Neural progenitor cell (in vitro differentiated cells): ENCODE measurements around the gene AIF1.

ENCODE experiments used
- EZH2 ChIP-seq: fragments of 200-600 bp; sonication (generic); IDR thresholded peaks from 2 replicates; pipeline ENCODE4 v1.6.1; 2017; ENCODE audit warnings: antibody characterized with exemption, mild to moderate bottlenecking, moderate library complexity
- EZH2phosphoT487 ChIP-seq: fragments of 200-600 bp; sonication (generic); IDR thresholded peaks from 2 replicates; pipeline ENCODE4 v1.6.1; 2017; ENCODE audit warnings: antibody characterized with exemption
- TF ChIP-seq, protein P1 (sequence below): fragments of 200-600 bp; sonication (generic); IDR thresholded peaks from 2 replicates; pipeline ENCODE4 v1.5.1; 2017; ENCODE audit warnings: antibody characterized with exemption, mild to moderate bottlenecking

DNA sequence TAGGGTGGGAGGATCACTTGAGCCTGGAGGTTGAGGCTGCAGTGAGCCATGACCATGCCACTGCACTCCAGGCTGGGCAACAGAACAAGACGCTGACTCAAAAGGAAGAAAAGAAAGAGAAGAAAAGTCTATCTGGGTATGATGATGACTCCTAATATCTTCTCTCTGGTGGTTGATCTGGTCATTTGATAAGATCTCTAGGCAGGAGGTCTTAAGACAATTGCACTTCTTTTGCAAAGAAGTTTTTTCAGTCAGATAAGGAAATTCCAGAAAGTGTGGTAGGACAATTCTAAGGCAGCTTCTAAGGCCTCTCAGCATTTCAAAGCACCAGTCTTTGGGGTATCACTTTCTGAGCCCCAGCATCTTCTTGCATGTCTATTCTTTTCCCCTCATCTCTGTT lies 7.7 kb upstream of the AIF1 start:
- TF ChIP-seq, protein P1, sequence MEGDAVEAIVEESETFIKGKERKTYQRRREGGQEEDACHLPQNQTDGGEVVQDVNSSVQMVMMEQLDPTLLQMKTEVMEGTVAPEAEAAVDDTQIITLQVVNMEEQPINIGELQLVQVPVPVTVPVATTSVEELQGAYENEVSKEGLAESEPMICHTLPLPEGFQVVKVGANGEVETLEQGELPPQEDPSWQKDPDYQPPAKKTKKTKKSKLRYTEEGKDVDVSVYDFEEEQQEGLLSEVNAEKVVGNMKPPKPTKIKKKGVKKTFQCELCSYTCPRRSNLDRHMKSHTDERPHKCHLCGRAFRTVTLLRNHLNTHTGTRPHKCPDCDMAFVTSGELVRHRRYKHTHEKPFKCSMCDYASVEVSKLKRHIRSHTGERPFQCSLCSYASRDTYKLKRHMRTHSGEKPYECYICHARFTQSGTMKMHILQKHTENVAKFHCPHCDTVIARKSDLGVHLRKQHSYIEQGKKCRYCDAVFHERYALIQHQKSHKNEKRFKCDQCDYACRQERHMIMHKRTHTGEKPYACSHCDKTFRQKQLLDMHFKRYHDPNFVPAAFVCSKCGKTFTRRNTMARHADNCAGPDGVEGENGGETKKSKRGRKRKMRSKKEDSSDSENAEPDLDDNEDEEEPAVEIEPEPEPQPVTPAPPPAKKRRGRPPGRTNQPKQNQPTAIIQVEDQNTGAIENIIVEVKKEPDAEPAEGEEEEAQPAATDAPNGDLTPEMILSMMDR, result no peak
- TF ChIP-seq EZH2 (no peak), EZH2phosphoT487 (no peak)
